Measurements from ENCODE around the gene SRRM5.
A peak's percentile ranks its signal among the peaks of the same experiment; 100 is the strongest.
"Not testable (repeated sequence)": the region's sequence is repeated elsewhere in the genome, so short reads cannot be mapped to it uniquely, and the experiment has no call there.

Gene SRRM5

DNA sequence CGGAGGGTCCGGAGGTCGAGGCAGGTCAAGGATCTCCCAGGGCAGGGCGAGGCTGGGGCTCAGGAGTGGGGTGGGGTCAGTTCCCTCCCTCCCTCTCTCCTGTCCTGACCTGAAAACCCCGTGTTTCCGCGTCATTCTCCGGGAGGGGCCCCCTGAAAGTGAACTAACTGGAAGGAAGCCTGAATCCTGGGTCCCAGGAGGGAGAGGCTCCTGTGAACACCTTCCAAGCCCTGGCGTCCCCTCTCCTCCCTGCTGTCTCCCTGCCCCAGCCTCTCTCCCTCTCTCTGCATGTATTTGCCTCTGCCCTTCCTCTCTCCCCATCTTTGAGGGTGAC, 28.5 kb downstream of the SRRM5 start:
- DNase-seq, result no peak

- no peak for DNase-seq
Measured at GRCh38 chr19:43641333-43641732, 29.4 kb downstream of the SRRM5 start.

DNA sequence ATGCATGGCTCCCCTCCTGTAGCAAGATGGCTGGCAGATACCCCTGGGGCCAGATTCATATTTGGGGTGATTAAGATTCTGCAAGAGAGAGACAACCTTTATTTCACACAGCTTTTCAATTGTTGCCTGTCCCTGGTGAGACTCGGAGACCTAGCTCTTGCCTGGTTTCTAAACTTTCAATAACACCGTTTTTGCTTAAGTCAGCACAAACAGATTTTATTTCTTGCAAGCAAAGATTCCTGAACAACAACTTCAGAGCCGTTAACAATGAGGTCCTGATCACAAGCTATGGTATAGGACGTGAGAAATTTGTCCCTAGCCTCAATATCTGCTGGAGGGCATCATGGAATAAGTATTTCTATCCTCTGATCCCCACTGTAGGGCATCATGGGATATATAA, 30.6 kb downstream of the SRRM5 start:
- DNase-seq, result no peak

DNA sequence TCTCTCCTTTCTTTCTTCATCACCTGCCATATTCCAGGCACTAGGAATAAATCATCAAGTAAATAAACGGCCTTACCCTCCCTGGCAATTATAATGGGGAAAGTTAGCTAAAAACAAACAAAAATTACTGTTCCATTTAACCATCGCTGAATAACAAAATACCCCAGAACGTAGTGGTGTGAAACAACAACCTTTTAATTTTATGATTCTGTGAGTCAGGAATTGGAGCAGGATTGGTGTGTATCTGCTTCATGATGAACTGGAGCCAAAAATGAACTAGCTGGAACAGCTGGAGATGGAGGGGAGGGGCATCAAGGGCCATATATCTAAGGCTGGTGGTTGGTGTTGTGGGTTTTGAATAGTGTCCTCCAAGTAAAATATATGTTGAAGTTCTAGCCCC, 31.4 kb downstream of the SRRM5 start:
- no peak for DNase-seq

DNA sequence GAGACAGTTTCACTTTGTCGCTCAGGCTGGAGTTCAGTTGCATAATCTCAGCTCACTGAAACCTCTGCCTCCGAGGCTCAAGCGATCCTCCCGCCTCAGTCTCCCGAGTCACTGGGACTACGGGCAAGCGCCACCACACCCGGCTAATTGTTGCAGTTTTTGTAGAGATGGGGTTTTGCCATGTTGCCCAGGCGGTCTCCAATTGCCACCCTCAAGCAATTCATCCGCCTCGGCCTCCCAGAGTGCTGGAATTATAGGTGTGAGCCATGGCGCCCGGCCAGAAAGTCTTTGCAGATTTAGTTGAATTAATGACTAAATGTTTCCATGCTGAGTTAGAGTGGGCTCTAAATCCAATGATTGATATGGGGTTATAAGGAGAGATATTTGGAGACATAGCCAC, 32.3 kb downstream of the SRRM5 start:
- DNase-seq, result no peak

- DNase-seq, result no peak
Measured at GRCh38 chr19:43648633-43649032, 36.7 kb downstream of the SRRM5 start.

- DNase-seq, result no peak
Measured at GRCh38 chr19:43649514-43649913, 37.6 kb downstream of the SRRM5 start.

DNA sequence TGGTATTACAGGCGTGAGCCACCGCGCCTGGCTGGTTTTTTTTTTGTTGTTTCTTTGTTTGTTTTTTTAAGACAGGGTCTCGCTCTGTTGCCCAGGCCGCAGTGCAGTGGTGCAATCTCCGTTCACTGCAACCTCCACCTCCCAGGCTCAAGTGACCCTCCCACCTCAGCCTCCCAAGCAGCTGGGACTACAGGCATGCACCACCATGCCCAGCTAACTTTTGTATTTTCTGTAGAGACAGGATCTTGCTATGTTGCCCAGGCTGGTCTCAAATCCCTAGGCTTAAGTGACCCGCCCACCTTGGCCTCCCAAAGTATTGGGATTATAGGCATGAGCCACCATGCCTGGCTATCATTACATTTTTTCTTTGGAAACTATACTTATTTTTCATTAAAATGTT, 38.4 kb downstream of the SRRM5 start:
- DNase-seq, result not testable (repeated sequence)

DNA sequence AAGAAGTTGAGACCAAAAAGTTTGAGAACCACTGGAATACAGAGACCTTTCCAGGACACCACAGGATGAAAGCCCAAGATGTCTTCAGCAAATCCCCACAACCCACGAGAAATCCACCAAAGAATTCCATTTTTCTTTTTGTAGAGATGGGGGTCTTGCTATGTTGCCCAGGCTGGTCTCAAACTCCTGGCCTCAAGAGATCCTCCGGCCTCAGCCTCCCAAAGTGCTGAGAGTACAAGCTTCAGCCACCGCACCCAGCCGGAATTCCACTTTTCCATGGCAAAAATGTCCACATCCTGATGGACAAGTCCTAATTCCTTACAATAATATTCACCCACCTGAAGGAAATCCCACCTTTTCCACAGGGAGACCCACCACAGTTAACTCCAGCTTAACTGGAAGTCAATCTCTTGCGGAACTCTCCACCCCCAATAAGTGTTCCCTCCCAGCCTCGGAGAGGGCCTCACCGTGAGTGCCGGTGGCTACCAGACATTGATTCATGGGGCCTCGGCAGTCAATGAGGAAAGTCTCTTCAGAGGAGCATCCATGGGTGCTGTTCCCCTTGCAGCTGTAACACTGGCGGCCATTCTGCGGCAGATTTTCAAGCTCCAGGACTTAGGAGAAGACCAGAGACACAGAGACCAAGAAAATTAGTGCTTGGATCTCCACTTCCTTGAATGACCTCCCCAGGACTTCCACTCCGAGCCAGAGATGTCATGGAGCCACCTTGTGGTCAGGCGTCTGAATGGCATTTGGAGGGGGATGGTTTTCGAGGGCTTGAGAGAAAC, 40.1 kb downstream of the SRRM5 start:
- peak; percentile 42 for DNase-seq

DNA sequence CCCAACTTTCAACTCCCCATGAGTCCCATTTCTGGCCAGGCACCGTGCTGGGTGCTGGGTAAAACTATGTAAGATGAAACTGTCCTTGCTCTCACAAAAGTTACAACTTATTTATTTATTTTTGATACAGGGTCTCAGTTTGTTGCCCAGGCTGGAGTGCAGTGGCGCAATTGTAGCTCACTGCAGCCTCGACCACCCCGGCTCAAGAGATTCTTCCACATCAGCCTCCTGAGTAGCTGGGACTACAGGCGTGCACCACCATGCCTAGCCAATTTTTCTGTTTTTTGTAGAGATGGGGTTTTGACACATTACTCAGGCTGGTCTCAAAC, 40.6 kb downstream of the SRRM5 start:
- DNase-seq, result no peak

- no peak for DNase-seq
Measured at GRCh38 chr19:43656436-43656835, 44.5 kb downstream of the SRRM5 start.

DNA sequence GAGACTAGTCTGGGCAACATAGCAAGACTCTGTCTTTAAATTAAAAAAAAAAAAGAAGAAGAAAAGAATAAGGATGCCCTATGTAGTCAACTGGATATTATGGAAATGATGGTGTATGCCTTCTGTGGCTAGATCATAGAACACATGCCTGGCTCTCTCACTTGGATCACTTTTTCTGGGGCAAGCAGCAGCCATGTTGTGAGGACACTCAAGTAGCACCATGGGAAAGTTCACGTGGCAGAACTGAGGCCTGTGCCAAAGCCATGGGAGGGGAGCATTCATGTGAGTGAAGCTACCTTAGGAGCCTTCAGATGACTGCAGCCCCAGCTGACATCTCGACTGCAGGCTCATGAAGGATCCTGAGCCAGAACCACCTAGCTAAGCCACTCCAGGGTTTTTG, 46.1 kb downstream of the SRRM5 start:
- DNase-seq, result no peak

DNA sequence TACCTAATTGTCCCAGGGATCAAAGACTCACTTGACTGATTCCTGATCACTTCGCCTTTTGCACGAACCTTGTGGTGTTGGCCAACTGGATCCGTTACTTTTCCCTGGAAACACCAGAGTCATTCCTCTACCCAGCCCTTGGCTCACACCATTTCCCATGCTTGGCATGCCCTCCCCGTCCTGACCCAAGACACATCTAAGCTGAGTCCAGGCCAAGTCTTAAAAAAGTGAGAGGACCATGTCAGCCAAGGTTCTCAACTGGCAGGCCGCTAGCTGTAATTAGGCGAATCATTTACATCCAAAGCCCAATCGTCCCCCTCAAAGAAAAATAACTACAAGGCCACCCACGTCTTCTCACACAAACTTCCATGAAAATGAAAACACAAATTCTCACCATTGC, 46.6 kb downstream of the SRRM5 start:
- DNase-seq, result no peak

DNA sequence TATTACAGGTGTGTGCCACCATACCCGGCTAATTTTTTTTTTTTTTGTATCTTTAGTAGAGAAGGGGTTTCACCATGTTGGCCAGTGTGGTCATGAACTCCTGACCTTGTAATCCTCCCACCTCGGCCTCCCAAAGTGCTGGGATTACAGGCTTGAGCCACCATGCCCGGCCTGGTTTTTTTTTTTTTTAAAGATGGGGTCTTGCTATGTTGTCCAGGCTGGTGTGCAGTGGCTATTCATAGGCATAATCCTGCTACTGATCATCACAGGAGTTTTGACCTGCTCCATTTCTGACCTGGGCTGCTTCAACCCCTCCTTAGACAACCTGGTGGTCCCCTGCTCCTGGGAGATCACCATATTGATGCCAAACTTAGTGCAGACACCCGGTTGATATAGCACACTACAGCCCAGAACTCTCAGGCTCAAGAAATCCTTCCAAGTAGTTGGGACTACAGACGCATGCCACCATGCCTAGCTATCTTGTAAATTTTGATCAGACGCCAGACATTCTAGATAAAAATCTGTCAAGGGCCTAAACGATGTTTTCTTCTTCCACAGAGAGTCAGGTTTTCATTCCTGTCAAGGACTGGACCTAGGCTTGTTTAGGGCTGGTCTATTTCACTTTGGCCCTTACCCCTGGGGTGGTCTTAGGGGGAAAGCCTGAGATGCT, 48.5 kb downstream of the SRRM5 start:
- DNase-seq, result no peak

DNA sequence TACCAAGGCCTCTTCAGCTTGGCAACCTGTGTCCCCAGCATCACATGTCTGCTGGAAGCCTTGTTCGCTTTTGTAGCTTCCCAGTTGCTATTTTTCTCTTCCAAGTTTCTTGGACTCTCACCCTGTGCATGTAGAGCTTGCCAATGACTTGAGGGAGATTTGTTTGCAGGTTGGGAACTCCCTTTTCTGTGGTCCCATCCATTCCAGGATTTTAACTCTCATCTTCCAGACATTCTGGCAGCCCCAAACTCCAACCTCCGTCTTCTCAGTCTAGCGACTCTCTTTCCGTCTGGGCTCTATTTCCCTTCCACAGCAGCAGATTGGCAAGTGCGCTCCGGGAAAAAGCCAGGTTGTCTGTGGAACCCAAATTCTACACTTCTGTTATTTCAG, 49.1 kb downstream of the SRRM5 start:
- no peak for DNase-seq

GRCh38 chr19:43662487-43662886, 50.6 kb downstream of the SRRM5 start:
- no peak for DNase-seq

DNA sequence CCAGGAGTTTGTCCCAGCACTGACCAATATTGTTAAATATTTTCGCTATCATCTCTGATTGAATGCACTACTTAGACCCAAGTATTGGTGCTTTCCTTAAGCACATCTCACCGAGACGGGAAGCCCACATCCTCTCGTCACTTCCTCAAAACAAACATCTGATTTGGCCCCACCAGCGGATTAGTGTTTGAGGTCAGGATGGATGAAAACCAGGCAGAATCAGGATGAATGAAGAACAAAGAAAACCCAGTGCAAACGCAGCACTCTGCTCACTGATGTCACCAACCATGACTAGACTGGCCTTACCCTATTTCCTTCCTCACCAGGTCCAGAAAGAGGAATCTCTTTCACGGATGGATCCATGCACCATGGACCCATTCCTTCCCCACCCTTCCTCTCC, 52.1 kb downstream of the SRRM5 start:
- DNase-seq, result no peak
